Measurements from ENCODE around the gene MRPL18. TPM values are rescaled to one million over a fixed set of nuclear protein-coding genes. Genes with fewer than 3 reads are reported as not detected.
A peak's percentile ranks its signal among the peaks of the same experiment; 100 is the strongest.

Gene MRPL18
- total RNA-seq, 2 donors from 2014 or later: 65.4 to 112 TPM

- DNase-seq: peak; percentile 97
- Histone ChIP-seq H3K36me3 (no peaks in the 10 kb centered on the region), H3K4me3 (peak within 1 kb of the TSS; percentile 89), H3K27me3 (no peaks in the 10 kb centered on the region), H3K27ac (peak within 1 kb of the TSS; percentile 100), H3K4me1 (peaks cover 3% of the 10 kb centered on the region), H3K9me3 (no peaks in the 10 kb centered on the region), H3K9ac (ENCODE audit: low read depth in 2 of 2, low read length in 2 of 2) (peak within 1 kb of the TSS; percentile 89 to 99)
- intact Hi-C loops (cut with DNase I): no loop called here
- TF ChIP-seq CTCF (IDR thresholded peaks at IDR 0.05): no peak
Observed at GRCh38 chr6:159761873-159762680, 28.2 kb upstream of the MRPL18 start, which contains the start of gene ACAT2. Gene ACAT2, plus strand, starts transcription at chr6:159762045. Its CDS starts 43 bp downstream, at chr6:159762088.

- peak overlapping the region; percentile 89 for H3K4me3 ChIP-seq
- H3K36me3 ChIP-seq: no peaks in the 10 kb centered on the region
- intact Hi-C loops (cut with DNase I): no loop called here
- H3K27ac ChIP-seq: peak overlapping the region; percentile 100
- no peaks in the 10 kb centered on the region for H3K27me3 ChIP-seq
- peak; percentile 28 for DNase-seq
- no peaks in the 10 kb centered on the region for H3K9me3 ChIP-seq
- peaks cover 3% of the 10 kb centered on the region for H3K4me1 ChIP-seq
- TF ChIP-seq CTCF (IDR thresholded peaks at IDR 0.05): no peak
- peak overlapping the region; percentile 67 to 89 for H3K9ac ChIP-seq (ENCODE audit: low read depth in 2 of 2, low read length in 2 of 2)
Observed at GRCh38 chr6:159762681-159763293, 27.5 kb upstream of the MRPL18 start.

- Histone ChIP-seq H3K36me3 (no peaks in the 10 kb centered on the region), H3K4me3 (no peak overlapping the region), H3K4me1 (peaks cover 3% of the 10 kb centered on the region), H3K9ac (ENCODE audit: low read depth in 2 of 2, low read length in 2 of 2) (no peak overlapping the region), H3K27me3 (no peaks in the 10 kb centered on the region), H3K27ac (no peak overlapping the region), H3K9me3 (no peaks in the 10 kb centered on the region)
- DNase-seq: no peak
- TF ChIP-seq CTCF (IDR thresholded peaks at IDR 0.05): no peak
- intact Hi-C loops (cut with DNase I): no loop called here
Observed at GRCh38 chr6:159766906-159767305, 23.4 kb upstream of the MRPL18 start.

GRCh38 chr6:159769470-159769869, 20.8 kb upstream of the MRPL18 start:
- intact Hi-C loops (cut with DNase I): no loop called here
- H3K27me3 ChIP-seq: no peaks in the 10 kb centered on the region
- H3K9ac ChIP-seq (ENCODE audit: low read depth in 2 of 2, low read length in 2 of 2): no peak overlapping the region
- H3K9me3 ChIP-seq: no peaks in the 10 kb centered on the region
- no peak overlapping the region for H3K4me3 ChIP-seq
- H3K27ac ChIP-seq: no peak overlapping the region
- DNase-seq: no peak
- H3K4me1 ChIP-seq: no peaks in the 10 kb centered on the region
- TF ChIP-seq CTCF (IDR thresholded peaks at IDR 0.05): no peak
- no peaks in the 10 kb centered on the region for H3K36me3 ChIP-seq

- Histone ChIP-seq H3K36me3 (no peaks in the 10 kb centered on the region), H3K9ac (ENCODE audit: low read depth in 2 of 2, low read length in 2 of 2) (no peak overlapping the region), H3K27ac (no peak overlapping the region), H3K4me3 (no peak overlapping the region), H3K9me3 (no peaks in the 10 kb centered on the region), H3K4me1 (no peaks in the 10 kb centered on the region), H3K27me3 (no peaks in the 10 kb centered on the region)
- TF ChIP-seq CTCF (IDR thresholded peaks at IDR 0.05): no peak
- intact Hi-C loops (cut with DNase I): no loop called here
- no peak for DNase-seq
Observed at GRCh38 chr6:159772196-159772595, 18.1 kb upstream of the MRPL18 start.

All from colonic mucosa (tissue), 4 donors.